ENCODE results near the gene GALE.
"Not testable (repeated sequence)": the region's sequence is repeated elsewhere in the genome, so short reads cannot be mapped to it uniquely, and the experiment has no call there.

DNA sequence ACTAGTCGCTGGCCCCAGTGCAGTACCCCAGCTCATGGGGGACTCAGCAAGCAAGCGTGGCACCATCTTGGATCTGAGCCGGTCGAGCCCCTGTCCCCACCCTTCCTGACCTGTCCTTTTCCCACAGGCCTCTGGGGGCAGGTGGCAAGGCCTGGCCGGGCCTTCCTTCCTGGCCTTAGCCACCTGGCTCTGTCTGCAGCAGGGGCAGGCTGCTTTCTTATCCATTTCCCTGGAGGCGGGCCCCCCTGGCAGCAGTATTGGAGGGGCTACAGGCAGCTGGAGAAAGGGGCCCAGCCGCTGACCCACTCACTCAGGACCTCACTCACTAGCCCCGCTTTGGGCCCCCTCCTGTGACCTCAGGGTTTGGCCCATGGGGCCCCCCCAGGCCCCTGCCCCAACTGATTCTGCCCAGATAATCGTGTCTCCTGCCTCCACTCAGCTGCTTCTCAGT is 5.8 kb downstream of the GALE start:
- not testable (repeated sequence) for TF ChIP-seq POLR2A (IDR thresholded peaks at IDR 0.05)
- TF ChIP-seq, protein P1, sequence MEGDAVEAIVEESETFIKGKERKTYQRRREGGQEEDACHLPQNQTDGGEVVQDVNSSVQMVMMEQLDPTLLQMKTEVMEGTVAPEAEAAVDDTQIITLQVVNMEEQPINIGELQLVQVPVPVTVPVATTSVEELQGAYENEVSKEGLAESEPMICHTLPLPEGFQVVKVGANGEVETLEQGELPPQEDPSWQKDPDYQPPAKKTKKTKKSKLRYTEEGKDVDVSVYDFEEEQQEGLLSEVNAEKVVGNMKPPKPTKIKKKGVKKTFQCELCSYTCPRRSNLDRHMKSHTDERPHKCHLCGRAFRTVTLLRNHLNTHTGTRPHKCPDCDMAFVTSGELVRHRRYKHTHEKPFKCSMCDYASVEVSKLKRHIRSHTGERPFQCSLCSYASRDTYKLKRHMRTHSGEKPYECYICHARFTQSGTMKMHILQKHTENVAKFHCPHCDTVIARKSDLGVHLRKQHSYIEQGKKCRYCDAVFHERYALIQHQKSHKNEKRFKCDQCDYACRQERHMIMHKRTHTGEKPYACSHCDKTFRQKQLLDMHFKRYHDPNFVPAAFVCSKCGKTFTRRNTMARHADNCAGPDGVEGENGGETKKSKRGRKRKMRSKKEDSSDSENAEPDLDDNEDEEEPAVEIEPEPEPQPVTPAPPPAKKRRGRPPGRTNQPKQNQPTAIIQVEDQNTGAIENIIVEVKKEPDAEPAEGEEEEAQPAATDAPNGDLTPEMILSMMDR (IDR thresholded peaks at IDR 0.05) = not testable (repeated sequence)
